HG03565 (cell line): ENCODE results near the gene FAF1.

Experiments
- ATAC-seq: cut with Tn5 transposase; IDR thresholded peaks from one replicate; pipeline ENCODE4 v1.9.1; 2021; ENCODE audit warnings: mild to moderate bottlenecking, moderate library complexity; ENCODE audit not compliant: unreplicated experiment

FAF1 gene

GRCh38 chr1:50978852-50979781, 19.1 kb upstream of the FAF1 start:
- ATAC-seq: no peak

- ATAC-seq: no peak
Observed at GRCh38 chr1:50978144-50978851, 18.2 kb upstream of the FAF1 start.

- no peak for ATAC-seq
Observed at GRCh38 chr1:50977575-50978143, 17.6 kb upstream of the FAF1 start.

- ATAC-seq: peak; percentile 65
Observed at GRCh38 chr1:50976890-50977574, 17.0 kb upstream of the FAF1 start.

GRCh38 chr1:50976111-50976889, 16.2 kb upstream of the FAF1 start:
- ATAC-seq: no peak

GRCh38 chr1:50975436-50975835, 15.4 kb upstream of the FAF1 start:
- ATAC-seq: no peak

GRCh38 chr1:50974618-50974935, 14.5 kb upstream of the FAF1 start:
- no peak for ATAC-seq

GRCh38 chr1:50973875-50974617, 14.0 kb upstream of the FAF1 start:
- no peak for ATAC-seq

GRCh38 chr1:50973255-50973654, 13.2 kb upstream of the FAF1 start:
- ATAC-seq: no peak

- ATAC-seq: no peak
Observed at GRCh38 chr1:50972766-50973165, 12.7 kb upstream of the FAF1 start.

GRCh38 chr1:50971748-50972305, 11.8 kb upstream of the FAF1 start:
- no peak for ATAC-seq

GRCh38 chr1:50970931-50971582, 11.0 kb upstream of the FAF1 start:
- no peak for ATAC-seq

- no peak for ATAC-seq
Observed at GRCh38 chr1:50970509-50970887, 10.4 kb upstream of the FAF1 start.

GRCh38 chr1:50969611-50970508, 9.8 kb upstream of the FAF1 start, which contains the start of gene CDKN2C:
Gene CDKN2C, plus strand, starts transcription at chr1:50970245. Its CDS starts 124 bp downstream, at chr1:50970369.
- peak; percentile 18 for ATAC-seq

GRCh38 chr1:50968821-50969610, 8.9 kb upstream of the FAF1 start:
- peak; percentile 22 for ATAC-seq

- ATAC-seq: peak; percentile 40
Observed at GRCh38 chr1:50968158-50968820, 8.2 kb upstream of the FAF1 start.
